HT1080 (cell line): ENCODE results near the gene NPEPPS. TPM values are rescaled to one million over a fixed set of nuclear protein-coding genes. Genes with fewer than 3 reads are reported as not detected.
"Not testable (repeated sequence)": the region's sequence is repeated elsewhere in the genome, so short reads cannot be mapped to it uniquely, and the experiment has no call there.

Experiments
- DNase-seq: peaks from one replicate; pipeline ENCODE4 v3.0.0-alpha.2; 2015; ENCODE audit warnings: low read depth
- total RNA-seq: library from RNA; depleted of rRNA; stranded (reverse); fragments of >200 nt; shearing (Covaris generic); gene quantifications from 2 replicates; pipeline ENCODE4 v1.2.3, GENCODE V29; 2014

NPEPPS gene
- total RNA-seq, 1 experiment from 2014 or later: 34.9 TPM

DNA sequence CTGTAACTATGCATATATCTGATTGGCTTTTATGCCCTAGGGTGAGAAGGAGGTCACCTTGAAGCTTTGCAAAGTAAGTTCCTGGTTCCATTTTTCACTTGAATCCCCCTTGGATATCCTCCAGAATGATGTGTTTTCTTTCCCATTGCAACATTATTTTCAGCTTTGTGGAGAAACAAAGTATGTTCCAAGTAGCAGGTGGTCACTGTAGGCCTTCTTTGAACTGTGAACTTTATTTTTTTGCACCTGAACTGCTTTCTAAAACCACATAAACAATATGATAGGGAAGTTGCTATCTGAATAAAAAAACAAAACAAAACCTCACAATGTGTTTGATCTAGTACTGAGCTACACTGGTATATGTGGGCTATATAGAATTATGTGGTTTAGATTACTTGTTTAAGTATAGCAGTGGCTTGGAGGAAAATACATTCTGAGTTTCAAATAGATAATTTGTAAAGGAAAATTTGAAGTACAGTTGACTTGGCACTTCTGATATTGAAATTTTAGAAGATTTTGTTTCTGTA, 29.7 kb downstream of the NPEPPS start:
- DNase-seq: not testable (repeated sequence)

DNA sequence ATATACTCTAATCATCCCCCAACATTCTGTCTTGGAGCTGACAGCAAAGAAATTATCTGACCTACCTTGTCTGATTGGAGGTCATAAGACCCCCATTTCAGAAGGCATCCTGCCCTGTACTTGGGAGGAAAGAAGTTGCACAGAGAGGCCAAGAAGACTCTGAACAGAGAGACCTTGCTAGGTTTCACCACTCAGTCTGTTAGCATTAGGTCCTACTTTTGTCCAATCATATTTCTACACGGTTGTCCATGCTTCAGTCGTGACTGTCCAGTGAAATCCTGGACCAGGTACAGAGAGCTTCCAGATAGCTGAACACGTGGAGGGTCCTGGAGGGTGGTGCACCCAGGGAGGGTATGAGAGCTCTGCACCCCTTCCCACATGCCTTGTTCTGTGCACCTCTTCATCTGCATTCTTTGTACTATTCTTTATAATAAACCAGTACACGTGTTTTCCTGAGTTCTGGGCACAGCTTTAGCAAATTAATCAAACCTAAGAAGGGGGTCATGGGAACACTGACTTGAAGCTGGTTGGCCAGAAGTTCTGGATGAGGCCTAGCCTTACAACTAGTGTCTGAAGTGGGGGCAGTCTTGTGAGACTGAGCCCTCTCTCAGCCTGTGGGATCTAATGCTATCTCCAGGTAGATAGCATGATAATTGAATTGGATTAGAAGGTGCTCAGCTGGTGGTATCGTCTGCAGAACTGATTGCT, 30.9 kb downstream of the NPEPPS start:
- DNase-seq: not testable (repeated sequence)

DNA sequence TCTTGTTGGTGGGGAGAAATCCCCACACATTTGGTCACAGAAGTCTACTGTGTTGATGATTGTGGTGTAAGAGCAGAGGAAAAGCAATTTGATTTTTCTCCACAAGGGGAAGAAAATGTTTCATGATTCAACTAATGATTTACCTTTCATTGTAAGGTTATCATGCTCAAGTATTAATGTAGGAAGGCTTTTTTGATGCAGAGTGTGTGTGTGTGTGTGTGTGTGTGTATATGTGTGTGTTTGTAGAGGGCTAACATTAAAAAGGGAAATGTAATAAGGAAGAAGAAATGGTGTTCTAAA, 31.4 kb downstream of the NPEPPS start:
- DNase-seq: not testable (repeated sequence)

DNA sequence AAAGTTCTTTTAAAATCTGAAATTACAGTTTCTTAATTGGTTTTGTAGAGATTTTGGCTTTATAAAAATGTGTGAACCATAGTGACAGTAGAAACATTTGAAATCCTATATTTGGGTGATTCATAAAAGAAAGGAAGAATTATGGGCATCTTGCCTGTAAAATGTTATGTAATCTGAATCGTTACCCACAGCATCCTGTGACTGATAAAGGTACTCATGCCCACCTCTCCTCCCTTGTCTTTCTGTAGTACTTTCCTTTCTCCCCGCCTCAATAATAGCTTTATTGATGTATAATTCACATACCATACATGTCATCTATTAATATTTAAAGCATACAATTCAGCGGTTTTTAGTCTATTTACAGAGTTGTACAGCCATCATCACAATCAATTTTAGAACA, 36.4 kb downstream of the NPEPPS start:
- peak; percentile 74 for DNase-seq

DNA sequence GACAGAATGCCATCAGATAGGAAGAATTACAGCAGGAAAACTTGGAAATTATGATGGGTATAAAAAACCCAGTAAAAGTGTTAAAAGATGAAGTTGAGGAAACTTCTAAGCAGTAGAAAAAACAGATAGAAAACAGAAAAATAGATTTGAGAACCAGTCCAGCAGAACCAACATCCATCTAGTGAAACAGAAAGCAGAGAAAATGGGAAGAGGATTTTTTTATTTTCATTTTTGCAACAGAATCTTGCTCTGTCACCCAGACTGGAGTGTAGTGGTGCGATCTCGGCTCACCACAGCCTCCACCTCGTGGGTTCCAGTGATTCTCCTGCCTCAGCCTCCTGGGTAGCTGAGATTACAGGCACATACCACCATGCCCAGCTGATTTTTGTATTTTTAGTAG, 41.7 kb downstream of the NPEPPS start:
- DNase-seq: not testable (repeated sequence)

DNA sequence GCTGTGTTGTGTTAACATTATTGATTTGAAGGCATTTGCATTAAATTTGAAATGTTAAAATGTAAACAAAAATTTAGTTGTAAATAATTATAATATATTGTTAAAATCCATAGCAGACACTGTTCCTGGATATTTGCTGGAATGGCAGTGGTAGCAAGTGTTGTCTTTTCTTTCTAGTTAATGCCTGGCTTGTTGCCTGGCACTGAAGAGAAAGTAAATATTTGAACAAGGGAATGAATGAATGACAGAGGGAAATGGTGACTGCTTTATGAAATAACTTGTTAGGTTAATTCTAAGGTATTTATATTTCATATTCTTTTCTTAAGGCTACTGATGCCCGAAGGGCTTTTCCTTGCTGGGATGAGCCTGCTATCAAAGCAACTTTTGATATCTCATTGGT, 51.5 kb downstream of the NPEPPS start:
- DNase-seq: not testable (repeated sequence)

DNA sequence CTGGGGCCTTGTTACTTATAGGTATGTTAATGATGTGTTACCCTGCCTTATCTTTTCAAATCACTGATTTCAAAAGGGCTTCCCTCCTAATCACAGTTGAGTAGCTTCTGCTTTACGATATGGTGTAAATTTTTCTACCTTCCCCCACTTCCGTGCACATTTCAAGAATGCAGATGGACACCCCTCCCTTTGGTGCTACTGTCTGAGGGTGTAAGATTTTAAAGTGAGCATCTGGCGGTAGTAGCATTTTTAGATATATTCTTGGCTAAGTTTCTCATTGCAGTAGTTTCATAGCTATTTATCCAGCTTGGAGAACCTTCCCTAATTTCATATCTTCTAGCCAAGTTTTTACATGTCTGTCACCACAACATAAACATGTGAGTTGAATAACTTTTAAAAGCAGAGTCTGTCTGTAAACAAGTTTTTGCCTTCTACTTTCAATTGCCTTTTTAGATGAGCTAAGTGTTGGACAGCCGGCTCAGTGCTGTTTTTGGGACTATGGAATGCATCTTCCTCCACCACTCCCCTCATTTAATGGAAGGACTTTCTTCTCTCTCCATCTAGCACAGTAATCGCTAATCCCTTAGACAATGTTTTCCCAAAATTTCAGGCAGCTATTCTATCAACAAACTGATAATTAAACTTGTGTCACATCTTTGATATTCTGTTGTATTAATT, 55.6 kb downstream of the NPEPPS start:
- DNase-seq: not testable (repeated sequence)

DNA sequence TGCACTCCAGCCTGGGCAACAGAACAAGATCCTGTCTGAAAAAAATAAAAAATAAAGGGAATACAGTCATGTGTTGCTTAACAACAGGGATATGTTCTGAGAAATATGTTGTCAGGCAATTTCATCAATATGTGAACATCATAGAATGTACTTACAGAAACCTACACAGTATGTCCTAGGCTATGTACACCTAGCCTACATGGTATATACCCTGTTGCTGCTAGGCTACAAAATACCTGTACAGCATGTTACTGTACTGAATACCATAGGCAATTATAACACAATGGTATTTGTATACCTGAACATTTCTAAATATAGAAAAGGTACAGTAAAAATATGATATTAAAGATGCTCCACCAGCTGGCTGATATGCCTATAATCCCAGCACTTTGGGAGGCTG, 62.6 kb downstream of the NPEPPS start:
- DNase-seq: not testable (repeated sequence)

DNA sequence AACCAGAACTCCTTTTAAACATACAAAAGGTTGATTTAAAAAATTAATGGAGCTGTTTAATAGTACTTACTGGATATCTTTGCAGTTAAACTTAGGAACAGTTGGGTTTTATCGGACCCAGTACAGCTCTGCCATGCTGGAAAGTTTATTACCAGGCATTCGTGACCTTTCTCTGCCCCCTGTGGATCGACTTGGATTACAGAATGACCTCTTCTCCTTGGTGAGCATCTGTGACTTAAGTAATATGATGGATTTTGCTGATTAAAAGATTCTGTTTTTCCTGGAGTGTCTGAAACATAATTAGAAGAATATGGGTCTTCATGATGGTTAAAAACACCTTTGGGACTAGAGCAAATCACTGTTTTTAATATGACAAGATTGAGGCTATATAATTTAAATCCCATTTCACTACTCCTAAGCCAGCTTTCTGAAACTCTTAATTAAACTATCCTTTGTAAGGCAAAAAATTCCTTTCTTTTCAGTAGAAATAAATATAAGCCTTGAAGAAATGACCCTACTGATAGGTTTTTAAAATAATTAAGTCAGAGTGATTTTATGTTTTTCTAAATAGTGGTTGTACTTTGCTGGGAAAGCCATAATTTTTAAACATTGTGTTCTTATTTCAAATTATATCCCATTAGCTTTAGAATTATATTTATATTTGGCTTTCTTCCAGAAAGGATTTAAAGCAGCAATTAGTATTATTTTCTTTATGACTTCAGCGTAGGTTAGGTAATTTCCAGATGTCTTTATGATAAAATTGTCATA, 73.1 kb downstream of the NPEPPS start:
- no peak for DNase-seq

DNA sequence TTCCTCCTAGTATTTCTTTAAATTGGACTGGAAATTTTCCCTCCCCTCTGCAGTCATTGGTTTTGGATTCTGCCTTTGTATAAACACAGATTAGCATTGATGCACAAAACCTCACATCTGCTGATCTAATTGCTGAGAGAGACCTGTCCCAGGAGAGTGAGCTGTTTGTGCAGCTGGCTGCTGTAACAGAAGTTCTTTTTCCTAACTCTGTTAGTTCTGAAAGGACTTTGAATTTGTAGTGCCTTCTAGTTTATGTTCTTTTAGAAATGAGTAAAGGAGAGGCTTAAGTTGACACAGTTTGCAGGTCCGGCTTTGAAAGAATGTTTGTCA, 73.7 kb downstream of the NPEPPS start:
- DNase-seq: no peak

DNA sequence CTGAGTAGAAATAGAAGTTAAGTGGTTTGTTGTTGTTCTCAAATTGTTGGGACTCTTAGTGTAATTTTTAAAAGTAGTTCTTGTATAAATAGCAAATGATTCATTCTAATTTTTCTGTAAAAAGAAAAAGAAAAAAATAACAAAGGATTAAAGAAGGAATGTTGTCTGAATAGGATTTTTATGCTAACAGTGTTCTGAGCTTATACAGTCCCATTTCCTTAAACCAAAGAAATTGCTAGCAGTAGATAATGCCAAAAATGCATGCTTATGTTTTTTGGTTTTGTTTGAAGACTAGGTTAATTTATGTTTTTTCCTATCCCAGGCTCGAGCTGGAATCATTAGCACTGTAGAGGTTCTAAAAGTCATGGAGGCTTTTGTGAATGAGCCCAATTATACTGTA, 74.1 kb downstream of the NPEPPS start:
- no peak for DNase-seq

DNA sequence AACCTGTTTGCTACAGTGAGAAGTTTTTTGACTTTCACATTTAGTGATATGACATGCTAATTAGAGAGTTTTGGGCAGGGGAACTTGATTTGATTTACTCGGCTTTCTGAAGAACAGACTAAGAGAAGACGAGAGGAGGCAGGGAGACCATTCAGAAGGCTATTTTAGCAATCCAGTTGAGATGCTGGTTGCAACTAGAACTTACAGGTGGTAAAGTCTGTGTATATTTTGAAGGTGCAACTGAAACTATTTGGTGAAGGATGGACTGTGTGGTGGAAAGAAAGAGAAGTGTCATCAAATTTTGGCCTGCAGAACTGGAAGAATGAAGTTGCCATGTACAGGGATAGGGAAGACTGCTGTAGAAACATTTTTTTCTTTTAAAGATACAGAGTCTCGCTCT, 76.6 kb downstream of the NPEPPS start:
- no peak for DNase-seq

DNA sequence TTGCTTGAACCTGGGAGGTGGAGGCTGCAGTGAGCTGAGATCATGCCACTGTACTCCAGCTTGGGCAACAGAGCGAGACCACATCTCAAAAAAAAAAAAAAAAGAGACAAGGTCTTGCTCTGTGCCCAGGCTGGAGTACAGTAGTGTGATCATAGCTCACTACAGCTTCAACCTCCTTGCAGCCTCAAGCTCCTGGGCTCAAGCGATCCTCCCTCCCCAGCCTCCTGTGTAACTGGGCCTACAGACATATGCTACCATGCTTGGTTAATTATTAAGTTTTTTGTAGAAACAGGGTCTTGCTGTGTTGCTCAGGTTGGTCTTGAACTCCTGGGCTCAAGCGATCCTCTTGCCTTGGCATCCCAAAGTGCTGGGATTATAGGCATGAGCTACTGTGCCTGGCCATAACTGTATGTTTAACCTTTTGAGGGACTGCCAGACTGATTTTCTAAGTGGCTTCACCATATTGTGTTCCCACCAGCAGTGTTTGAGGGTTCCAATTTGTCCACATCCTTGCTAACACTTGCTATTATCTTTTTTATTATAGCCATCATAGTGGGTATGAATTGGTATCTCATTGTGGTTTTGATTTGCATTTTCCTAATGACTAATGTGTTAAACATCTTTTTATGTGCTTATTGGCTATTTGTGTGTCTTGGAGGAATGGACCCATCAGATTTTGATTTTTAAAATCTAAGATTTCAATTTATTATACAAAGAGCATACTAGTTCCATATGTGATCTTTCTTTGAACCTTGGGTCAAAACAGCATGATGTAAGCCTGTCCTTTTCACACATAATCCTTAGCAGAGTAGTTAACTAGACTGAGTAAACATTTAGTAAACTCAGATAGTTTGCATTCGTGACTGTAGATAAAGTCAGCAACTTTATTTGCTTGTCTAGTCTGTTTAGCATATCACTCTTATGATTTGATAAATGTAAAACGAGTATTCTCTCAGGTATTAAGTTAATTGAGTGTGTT, 80.8 kb downstream of the NPEPPS start:
- no peak for DNase-seq

DNA sequence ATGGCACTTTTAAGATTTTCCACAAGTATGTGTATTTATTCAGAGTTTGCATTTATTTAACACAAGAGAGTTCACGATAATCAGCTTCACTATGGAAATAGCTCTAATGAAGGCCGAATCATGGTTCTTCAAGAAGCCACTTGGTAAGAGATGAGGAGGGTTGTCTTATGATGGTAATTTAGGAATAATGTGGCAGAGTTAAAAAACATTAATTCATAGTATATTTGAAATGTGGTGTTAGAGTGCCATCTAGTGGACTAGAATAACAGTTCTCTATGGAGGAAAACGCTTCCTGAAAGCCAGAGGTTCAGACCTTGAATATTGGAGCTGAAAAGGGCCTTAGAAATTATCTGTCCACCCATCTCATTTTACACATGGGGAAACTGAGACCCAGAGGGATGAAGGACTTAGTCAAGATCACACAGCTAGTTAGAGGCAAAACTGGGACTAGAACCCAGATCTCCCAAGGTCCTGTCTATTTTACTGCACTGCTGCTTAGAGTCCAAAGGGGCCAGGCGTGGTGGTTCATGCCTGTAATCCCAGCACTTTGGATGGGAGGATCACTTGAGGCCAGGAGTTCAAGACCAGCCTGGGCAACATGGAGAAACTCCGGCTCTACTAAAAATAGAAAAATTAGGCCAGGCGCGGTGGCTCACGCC, 85.0 kb downstream of the NPEPPS start:
- peak; percentile 36 for DNase-seq

DNA sequence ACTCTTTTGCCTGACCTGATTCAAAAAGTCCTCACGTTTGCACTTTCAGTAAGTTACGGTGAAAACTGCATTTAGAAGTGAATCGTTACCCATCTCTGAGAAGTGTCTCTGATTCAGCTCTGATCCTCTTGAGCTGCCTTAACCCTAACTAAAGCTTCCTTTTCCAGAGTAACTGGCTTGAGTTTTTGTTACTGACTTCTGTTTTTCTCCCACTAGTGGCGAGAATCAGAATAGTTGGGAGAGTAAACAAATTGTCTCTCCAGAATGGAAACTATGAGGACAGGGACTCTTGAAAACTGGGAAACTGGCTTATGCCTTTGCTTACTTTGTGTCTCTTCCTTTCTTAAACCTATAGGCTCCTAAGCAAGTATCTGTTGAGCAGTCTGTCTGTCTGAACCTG, 87.5 kb downstream of the NPEPPS start:
- DNase-seq: no peak

DNA sequence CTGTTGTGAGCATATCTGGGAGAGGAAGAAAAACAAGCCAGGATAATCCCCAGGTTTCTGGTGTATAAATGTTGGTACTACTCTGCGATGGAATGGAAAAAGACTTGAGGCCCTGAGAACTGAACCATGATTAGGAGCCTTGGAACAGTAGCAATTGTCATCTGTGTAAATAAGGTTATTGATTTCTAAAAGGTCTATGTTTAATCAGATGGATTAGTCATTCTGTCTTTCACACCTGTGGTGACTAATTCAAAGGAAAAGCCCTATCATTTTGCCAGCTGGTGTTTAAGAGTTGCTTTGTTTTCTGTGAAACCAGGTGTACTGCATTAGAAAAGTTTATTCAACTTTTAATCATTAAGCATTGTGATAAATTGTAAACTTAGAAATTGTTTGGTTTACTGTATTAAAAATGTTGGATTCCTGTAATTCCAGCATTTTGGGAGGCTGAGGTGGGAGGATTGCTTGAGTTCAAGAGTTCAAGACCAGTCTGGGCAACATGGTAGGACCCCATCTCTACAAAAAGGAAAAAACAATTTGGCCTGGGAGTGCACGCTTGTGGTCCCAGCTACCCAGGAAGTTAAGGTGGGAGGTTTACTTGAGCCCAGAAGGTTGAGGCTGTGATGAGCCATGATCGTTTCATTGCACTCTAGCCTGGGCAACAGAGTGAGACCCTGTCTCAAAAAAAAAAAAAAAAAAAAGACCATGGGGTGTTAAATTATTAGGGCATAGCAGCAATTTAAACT, 89.8 kb downstream of the NPEPPS start:
- no peak for DNase-seq

DNA sequence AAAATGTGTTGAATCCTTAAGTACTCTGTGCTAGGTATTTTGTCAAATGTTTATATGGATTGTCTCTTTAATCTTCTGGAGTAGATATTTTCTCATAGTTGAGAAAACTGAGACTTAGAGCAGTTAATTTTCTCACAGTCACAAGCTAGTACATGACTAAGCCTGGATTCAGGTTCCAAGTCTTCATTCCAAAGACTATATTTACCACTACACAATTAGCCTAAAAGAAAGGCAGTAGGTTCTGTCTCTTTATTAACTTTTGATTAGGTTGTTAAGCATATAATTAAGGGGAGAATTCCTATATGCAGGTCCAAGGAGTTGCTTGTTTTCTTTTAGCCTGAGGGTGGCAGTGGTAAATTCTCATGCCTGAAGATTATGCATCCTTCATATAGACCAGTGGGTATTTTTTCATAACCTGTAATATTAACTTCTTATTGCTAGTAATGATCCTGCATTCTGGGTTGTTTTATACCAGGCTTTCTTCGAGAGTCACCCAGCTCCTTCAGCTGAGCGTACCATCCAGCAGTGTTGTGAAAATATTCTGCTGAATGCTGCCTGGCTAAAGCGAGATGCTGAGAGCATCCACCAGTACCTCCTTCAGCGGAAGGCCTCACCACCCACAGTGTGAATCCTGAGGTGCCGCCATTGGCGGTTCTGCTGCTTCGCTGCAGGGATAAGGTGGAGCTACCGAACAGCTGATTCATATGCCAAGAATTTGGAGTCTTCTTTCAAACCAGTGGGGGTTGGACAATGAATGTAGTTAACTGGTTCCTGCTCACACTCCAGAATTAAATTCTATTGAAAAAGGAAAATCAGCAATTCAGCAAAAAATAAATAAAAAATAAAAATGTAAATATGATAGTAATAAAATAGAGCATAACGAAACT, 90.6 kb downstream of the NPEPPS start:
- DNase-seq: peak; percentile 91

DNA sequence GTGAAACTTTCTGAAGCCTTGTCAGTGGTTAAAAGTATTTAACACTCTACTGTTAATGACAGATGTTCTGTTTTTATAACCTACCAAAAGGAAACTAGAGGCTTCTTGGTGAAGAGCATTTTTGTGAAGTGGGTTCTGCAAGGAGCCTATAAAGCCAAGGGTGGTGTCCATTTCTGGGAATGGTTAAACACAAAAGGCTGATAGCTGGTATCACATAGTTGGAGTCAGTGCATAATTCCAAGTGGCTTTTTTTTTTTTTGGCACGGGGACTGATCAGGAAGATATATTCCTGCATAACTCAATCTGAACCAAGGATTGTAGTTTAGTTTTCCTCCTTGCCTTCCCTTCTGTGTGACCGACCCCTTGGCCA, 91.3 kb downstream of the NPEPPS start:
- no peak for DNase-seq

DNA sequence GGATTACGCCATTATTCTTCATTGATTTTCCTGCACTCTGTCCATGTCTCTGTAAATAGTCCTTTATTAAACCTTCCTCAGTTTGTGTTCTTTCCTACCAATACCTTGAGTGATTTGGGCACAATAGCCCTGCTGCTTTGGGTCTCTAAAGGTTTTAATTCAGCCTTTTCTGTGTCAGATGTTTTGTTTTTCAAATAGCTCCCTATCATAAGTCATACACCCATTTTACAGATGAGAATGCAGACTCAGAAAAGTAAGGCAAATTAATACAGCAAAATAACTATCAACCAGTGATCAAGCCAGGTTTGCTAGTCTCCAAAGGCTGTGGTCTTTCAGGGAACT, 93.8 kb downstream of the NPEPPS start:
- DNase-seq: no peak
